PFSK-1 (cell line): ENCODE data around the gene NEU3.

ENCODE experiments used
- FOXP2 ChIP-seq: optimal IDR thresholded peaks from 2 replicates; pipeline ENCODE3; 2011; ENCODE audit warnings: borderline replicate concordance, control low read depth, inconsistent platforms; ENCODE audit not compliant: insufficient read depth; ENCODE audit errors: extremely low read length, extremely low read depth
- POLR2AphosphoS5 ChIP-seq: IDR thresholded peaks from 2 replicates; pipeline ENCODE4 v1.6.1; 2012; ENCODE audit warnings: low read depth, mild to moderate bottlenecking, control low read depth, low read length, moderate library complexity
- SIN3A ChIP-seq: IDR thresholded peaks from 2 replicates; pipeline ENCODE4 v1.6.1; 2012; ENCODE audit warnings: mild to moderate bottlenecking, low read length, moderate library complexity, borderline replicate concordance; ENCODE audit not compliant: insufficient read depth
- TAF1 ChIP-seq: IDR thresholded peaks from 2 replicates; pipeline ENCODE4 v1.6.1; 2012; ENCODE audit warnings: low read length, control low read depth, borderline replicate concordance; ENCODE audit not compliant: insufficient read depth
- TF ChIP-seq, protein P1 (sequence below), 2 experiments: IDR thresholded peaks; 2 replicates each; pipeline versions ENCODE4 v1.6.1 to v1.8.0; 2011 to 2012; ENCODE audit warnings: low read depth in 2 of 2, low read length in 2 of 2, control low read depth in 1 of 2, inconsistent platforms in 1 of 2, mild to moderate bottlenecking in 1 of 2, moderate library complexity in 1 of 2; ENCODE audit not compliant: insufficient read depth in 1 of 2

Gene NEU3

DNA sequence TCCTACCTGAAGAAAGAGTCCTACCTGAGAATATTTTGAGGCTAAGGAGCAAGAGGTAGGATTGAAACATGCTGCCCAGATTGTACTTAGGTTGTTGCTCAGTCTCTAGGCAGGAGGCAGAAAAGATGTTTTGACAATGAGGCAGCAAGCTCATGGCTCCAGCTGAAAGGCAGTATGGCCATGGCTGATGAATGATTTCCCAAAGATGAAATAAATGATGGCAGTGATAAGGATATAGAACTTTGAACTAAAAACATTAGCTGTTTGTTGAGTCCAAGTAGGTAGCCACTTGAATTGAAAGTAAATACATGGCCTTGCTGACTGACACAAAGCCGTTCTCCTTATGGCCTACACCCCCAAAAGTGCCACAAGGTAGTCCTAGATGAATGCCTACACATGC, 6.8 kb upstream of the NEU3 start:
- TF ChIP-seq FOXP2 = no peak
- no peak for TF ChIP-seq TAF1
- no peak for TF ChIP-seq POLR2AphosphoS5

DNA sequence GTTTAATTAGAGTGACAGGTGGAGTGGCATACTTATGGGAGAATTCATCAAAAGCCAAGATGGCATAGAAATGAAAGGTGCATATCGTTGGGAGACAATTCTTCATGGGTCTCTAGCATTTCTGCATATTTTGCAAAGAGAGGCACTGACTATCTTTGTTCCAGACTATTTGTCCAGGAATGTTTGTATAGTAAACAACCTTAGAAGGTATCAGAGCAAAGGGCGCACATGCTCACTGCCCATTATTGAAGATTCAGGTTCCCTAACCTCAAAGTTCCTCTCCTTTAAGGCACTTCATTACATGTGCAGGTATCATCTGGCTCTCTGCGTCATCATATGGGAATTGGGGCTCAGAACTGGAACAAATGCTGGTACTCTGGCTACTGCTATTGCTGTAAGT, 4.7 kb upstream of the NEU3 start:
- TF ChIP-seq POLR2AphosphoS5 (no peak), SIN3A (no peak), FOXP2 (no peak), TAF1 (no peak)
- TF ChIP-seq, protein P1, sequence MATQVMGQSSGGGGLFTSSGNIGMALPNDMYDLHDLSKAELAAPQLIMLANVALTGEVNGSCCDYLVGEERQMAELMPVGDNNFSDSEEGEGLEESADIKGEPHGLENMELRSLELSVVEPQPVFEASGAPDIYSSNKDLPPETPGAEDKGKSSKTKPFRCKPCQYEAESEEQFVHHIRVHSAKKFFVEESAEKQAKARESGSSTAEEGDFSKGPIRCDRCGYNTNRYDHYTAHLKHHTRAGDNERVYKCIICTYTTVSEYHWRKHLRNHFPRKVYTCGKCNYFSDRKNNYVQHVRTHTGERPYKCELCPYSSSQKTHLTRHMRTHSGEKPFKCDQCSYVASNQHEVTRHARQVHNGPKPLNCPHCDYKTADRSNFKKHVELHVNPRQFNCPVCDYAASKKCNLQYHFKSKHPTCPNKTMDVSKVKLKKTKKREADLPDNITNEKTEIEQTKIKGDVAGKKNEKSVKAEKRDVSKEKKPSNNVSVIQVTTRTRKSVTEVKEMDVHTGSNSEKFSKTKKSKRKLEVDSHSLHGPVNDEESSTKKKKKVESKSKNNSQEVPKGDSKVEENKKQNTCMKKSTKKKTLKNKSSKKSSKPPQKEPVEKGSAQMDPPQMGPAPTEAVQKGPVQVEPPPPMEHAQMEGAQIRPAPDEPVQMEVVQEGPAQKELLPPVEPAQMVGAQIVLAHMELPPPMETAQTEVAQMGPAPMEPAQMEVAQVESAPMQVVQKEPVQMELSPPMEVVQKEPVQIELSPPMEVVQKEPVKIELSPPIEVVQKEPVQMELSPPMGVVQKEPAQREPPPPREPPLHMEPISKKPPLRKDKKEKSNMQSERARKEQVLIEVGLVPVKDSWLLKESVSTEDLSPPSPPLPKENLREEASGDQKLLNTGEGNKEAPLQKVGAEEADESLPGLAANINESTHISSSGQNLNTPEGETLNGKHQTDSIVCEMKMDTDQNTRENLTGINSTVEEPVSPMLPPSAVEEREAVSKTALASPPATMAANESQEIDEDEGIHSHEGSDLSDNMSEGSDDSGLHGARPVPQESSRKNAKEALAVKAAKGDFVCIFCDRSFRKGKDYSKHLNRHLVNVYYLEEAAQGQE (IDR thresholded peaks at IDR 0.05; ENCODE audit: insufficient read depth in 1 of 2, low read depth in 2 of 2, low read length in 2 of 2) = no peak

DNA sequence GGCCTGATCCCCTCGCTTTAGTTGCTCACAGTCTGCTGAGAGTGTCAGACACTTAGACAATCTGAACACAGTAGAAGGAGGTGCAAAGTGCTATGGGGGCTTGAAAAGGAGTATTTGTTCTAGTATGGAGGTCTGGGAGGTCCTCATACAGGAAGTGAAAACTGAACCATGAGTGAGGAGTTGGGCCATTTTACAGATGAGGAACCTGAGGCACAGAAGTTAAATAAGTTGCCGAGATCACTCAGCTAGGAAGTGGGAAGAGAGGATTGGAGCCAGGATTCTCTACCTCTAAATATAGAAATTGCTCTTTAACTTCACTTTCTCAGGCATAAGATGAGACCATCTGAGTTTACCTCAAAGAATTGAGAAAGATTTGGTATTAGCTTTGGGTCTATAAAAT, 4.0 kb upstream of the NEU3 start:
- no peak for TF ChIP-seq SIN3A
- TF ChIP-seq, protein P1 (IDR thresholded peaks at IDR 0.05; ENCODE audit: insufficient read depth in 1 of 2, low read depth in 2 of 2, low read length in 2 of 2) = no peak
- TF ChIP-seq POLR2AphosphoS5 = no peak
- no peak for TF ChIP-seq FOXP2
- no peak for TF ChIP-seq TAF1

- TF ChIP-seq POLR2AphosphoS5 = no peak
These were observed 516 bp downstream of the NEU3 start for GRCh38 chr11:74989260-74989638.

- TF ChIP-seq FOXP2 (no peak), POLR2AphosphoS5 (no peak), SIN3A (no peak)
- TF ChIP-seq, protein P1 (IDR thresholded peaks at IDR 0.05; ENCODE audit: insufficient read depth in 1 of 2, low read depth in 2 of 2, low read length in 2 of 2) = no peak
These were observed 2.2 kb downstream of the NEU3 start for GRCh38 chr11:74990941-74991340.

- TF ChIP-seq FOXP2 (no peak), SIN3A (no peak), TAF1 (no peak), POLR2AphosphoS5 (no peak)
- TF ChIP-seq, protein P1 (IDR thresholded peaks at IDR 0.05; ENCODE audit: insufficient read depth in 1 of 2, low read depth in 2 of 2, low read length in 2 of 2) = no peak
These were observed 4.1 kb downstream of the NEU3 start for GRCh38 chr11:74992852-74993251.
